Measurements from ENCODE around the gene EDEM2. TPM values are rescaled to one million over a fixed set of nuclear protein-coding genes. Genes with fewer than 3 reads are reported as not detected.
A peak's percentile ranks its signal among the peaks of the same experiment; 100 is the strongest.

EDEM2 gene
- total and polyA plus RNA-seq, 2 of the 13 experiments (the other 11 are each of a cell fraction or from before 2014, with no cell fraction given), result 33.1 to 46.9 TPM

- in situ Hi-C loops (cut with HindIII; ENCODE audit: extremely low pct_ligation_motif_present, low pct_unique_long_range_greater_than_20kb) (loop anchor here (25.0 kb wide), 1 partner anchor 304 kb away; the partner anchor contains the start of gene GDF5), intact Hi-C loops (cut with micrococcal nuclease; ENCODE audit: unreplicated experiment) (no loop called here)
- Histone ChIP-seq H4K20me1 (ENCODE audit: insufficient read depth, low read length) (no peaks in the 10 kb centered on the region), H3K36me3 (replicated peaks in 1 of 2; ENCODE audit: control insufficient read depth in 1 of 2, insufficient read depth in 2 of 2, low read length in 2 of 2) (peaks cover 21 to 37% of the 10 kb centered on the region in 2 experiments), H3K4me1 (ENCODE audit: insufficient read depth, low read length) (peaks cover 20% of the 10 kb centered on the region), H3K27me3 (ENCODE audit: control insufficient read depth in 1 of 2, insufficient read depth in 2 of 2, low read length in 2 of 2) (no peaks in the 10 kb centered on the region), H3K4me3 (replicated peaks in 1 of 3; ENCODE audit: insufficient read depth in 1 of 3, low read depth in 2 of 3, low read length in 3 of 3) (no peak overlapping the region), H3K9ac (ENCODE audit: insufficient read depth, low read depth, low read length) (no peak overlapping the region), H3K79me2 (ENCODE audit: insufficient read depth, low read length) (no peaks in the 10 kb centered on the region), H3K9me3 (ENCODE audit: low read length) (no peaks in the 10 kb centered on the region), H2AFZ (ENCODE audit: low read length) (no peak overlapping the region), H3K4me2 (ENCODE audit: low read depth, low read length) (no peak overlapping the region), H3K27ac (ENCODE audit: extremely low read length, insufficient read depth, low read length) (no peak overlapping the region)
- CTCF ChIA-PET (ENCODE audit: low intra/inter-chr PET ratio, low total read pairs), result no interaction called here
- no peak for ATAC-seq
- 95% methylated on average over 5 of the region's 5 CpGs for WGBS (ENCODE audit: low lambda C conversion rate)
- BruUV-seq (replicated peaks), result no TSS peak
- POLR2A ChIA-PET, result no interaction called here
- no peak for DNase-seq (ENCODE audit: low spot score)
- no peak for FAIRE-seq
- TF ChIP-seq RBM22 (optimal IDR thresholded peaks at IDR 0.05; ENCODE audit: low read length), result no peak
- TF ChIP-seq SIX1 (CRISPR knock-in tag; IDR thresholded peaks at IDR 0.05; ENCODE audit: borderline replicate concordance), result no peak
- TF ChIP-seq ZNF660 (CRISPR knock-in tag; IDR thresholded peaks at IDR 0.05; ENCODE audit: borderline replicate concordance, low read depth), result no peak
- TF ChIP-seq RFXANK (CRISPR knock-in tag; IDR thresholded peaks at IDR 0.05), result no peak
- peak; percentile 84 for TF ChIP-seq NFE2L2 (IDR thresholded peaks at IDR 0.05; ENCODE audit: low read length)
- no peak for TF ChIP-seq MEF2D (CRISPR knock-in tag; IDR thresholded peaks at IDR 0.05)
- no peak for TF ChIP-seq UBTF (CRISPR knock-in tag; IDR thresholded peaks at IDR 0.05)
- TF ChIP-seq ZNF407 (CRISPR knock-in tag; IDR thresholded peaks at IDR 0.05; ENCODE audit: not compliant biosample characterization), result no peak
- TF ChIP-seq SMARCE1 (IDR thresholded peaks at IDR 0.05; ENCODE audit: borderline replicate concordance), result no peak
- TF ChIP-seq MAX (IDR thresholded peaks at IDR 0.05), result no peak
- no peak for TF ChIP-seq ZNF230 (CRISPR knock-in tag; IDR thresholded peaks at IDR 0.05)
- TF ChIP-seq CENPT (CRISPR knock-in tag; IDR thresholded peaks at IDR 0.05; ENCODE audit: low read depth), result no peak
Observed at GRCh38 chr20:35133735-35134134, 13.4 kb downstream of the EDEM2 start.

Measured in HepG2 (cell line).